Breast epithelium (tissue), 3 donors: ENCODE measurements around the gene SLC36A4.

Source experiments
- POLR2AphosphoS5 ChIP-seq, 3 donors: sonication (generic); formaldehyde crosslinking; IDR thresholded peaks; one replicate each; pipeline ENCODE4 v1.6.1; 2017; ENCODE audit warnings: antibody characterized with exemption in 3 of 3
- TF ChIP-seq, protein P1 (sequence below), 3 donors: fragments of 450-650 bp; IDR thresholded peaks; one replicate each; pipeline ENCODE4 v1.5.1; 2016 to 2017; ENCODE audit warnings: antibody characterized with exemption in 3 of 3, mild to moderate bottlenecking in 3 of 3, moderate library complexity in 3 of 3

- TF ChIP-seq, protein P1, sequence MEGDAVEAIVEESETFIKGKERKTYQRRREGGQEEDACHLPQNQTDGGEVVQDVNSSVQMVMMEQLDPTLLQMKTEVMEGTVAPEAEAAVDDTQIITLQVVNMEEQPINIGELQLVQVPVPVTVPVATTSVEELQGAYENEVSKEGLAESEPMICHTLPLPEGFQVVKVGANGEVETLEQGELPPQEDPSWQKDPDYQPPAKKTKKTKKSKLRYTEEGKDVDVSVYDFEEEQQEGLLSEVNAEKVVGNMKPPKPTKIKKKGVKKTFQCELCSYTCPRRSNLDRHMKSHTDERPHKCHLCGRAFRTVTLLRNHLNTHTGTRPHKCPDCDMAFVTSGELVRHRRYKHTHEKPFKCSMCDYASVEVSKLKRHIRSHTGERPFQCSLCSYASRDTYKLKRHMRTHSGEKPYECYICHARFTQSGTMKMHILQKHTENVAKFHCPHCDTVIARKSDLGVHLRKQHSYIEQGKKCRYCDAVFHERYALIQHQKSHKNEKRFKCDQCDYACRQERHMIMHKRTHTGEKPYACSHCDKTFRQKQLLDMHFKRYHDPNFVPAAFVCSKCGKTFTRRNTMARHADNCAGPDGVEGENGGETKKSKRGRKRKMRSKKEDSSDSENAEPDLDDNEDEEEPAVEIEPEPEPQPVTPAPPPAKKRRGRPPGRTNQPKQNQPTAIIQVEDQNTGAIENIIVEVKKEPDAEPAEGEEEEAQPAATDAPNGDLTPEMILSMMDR (IDR thresholded peaks at IDR 0.05), result no peak
- no peak for TF ChIP-seq POLR2AphosphoS5 (IDR thresholded peaks at IDR 0.05)
These were observed 46.2 kb upstream of the SLC36A4 start for GRCh38 chr11:93244018-93244417.
